HFFc6 (cell line): ENCODE data around the gene NPTX2. TPM values are rescaled to one million over a fixed set of nuclear protein-coding genes. Genes with fewer than 3 reads are reported as not detected.

ENCODE experiments used
- DNase-seq: peaks from one replicate; pipeline ENCODE4 v3.0.0-alpha.2; 2018
- H3K27ac Mint-ChIP-seq: 2 replicates; pipeline ENCODE4 v1.8.0; 2020; ENCODE audit warnings: mild to moderate bottlenecking, mixed read lengths
- H3K27me3 Mint-ChIP-seq: 2 replicates; pipeline ENCODE4 v1.8.0; 2021; ENCODE audit warnings: mild to moderate bottlenecking, moderate library complexity, mixed read lengths; ENCODE audit not compliant: insufficient read depth
- H3K36me3 Mint-ChIP-seq: 2 replicates; pipeline ENCODE4 v1.8.0; 2021; ENCODE audit warnings: low read depth, mixed read lengths
- H3K4me1 Mint-ChIP-seq: 2 replicates; pipeline ENCODE4 v1.8.0; 2020; ENCODE audit warnings: low read depth, mixed read lengths
- H3K4me3 Mint-ChIP-seq: 2 replicates; pipeline ENCODE4 v1.8.0; 2020; ENCODE audit warnings: mild to moderate bottlenecking, moderate library complexity, mixed read lengths
- H3K9me3 Mint-ChIP-seq: 2 replicates; pipeline ENCODE4 v1.8.0; 2020; ENCODE audit warnings: mild to moderate bottlenecking, mixed read lengths
- CTCF ChIP-seq: fragments of 200-600 bp; sonication (generic); IDR thresholded peaks from 2 replicates; pipeline ENCODE4 v1.5.0; 2021; ENCODE audit warnings: antibody characterized with exemption, mild to moderate bottlenecking
- long read RNA-seq: library from polyadenylated mRNA; unstranded; transcript quantifications from one replicate; pipeline ENCODE4 v2.0.0, GENCODE V29; 2019
- total RNA-seq, 6 experiments: library from RNA; stranded (reverse); fragmentation: NEBNext Ultra II Directional; extraction: Animal tissue kit (Norgen Biotek cat#: 25700); gene quantifications; 2 replicates in 1 of 6; 3 replicates in 5 of 6; pipeline ENCODE4 v1.2.3, GENCODE V29; 2021

The NPTX2 gene
- total RNA-seq = not detected
- long read RNA-seq = 0 reads

GRCh38 chr7:98617051-98617959 lies at the start of gene NPTX2:
Gene NPTX2 (plus strand): TSS chr7:98617285. CDS start chr7:98617462, 177 bp downstream.
- Mint-ChIP-seq H3K9me3 (no peaks in the 10 kb centered on the region; the same call in 1 of the 2 replicates), H3K27me3 (peaks cover 19% of the 10 kb centered on the region), H3K4me1 (no peaks in the 10 kb centered on the region), H3K27ac (no peak within 1 kb of the TSS), H3K36me3 (no peaks in the 10 kb centered on the region), H3K4me3 (no peak within 1 kb of the TSS)
- no peak for TF ChIP-seq CTCF
- DNase-seq = no peak

GRCh38 chr7:98567991-98568390 lies 49.1 kb upstream of the NPTX2 start:
- Mint-ChIP-seq H3K4me1 (peaks cover 9% of the 10 kb centered on the region), H3K4me3 (no peak overlapping the region), H3K27me3 (peaks cover 13% of the 10 kb centered on the region), H3K36me3 (no peaks in the 10 kb centered on the region), H3K9me3 (peaks cover 9% of the 10 kb centered on the region; the same call in 1 of the 2 replicates), H3K27ac (no peak overlapping the region)
- no peak for DNase-seq
- TF ChIP-seq CTCF = no peak

GRCh38 chr7:98568891-98569290 lies 48.2 kb upstream of the NPTX2 start:
- no peaks in the 10 kb centered on the region for H3K36me3 Mint-ChIP-seq
- no peak overlapping the region for H3K4me3 Mint-ChIP-seq
- H3K9me3 Mint-ChIP-seq = peaks cover 3% of the 10 kb centered on the region; the same call in 1 of the 2 replicates
- no peak for TF ChIP-seq CTCF
- peaks cover 13% of the 10 kb centered on the region for H3K27me3 Mint-ChIP-seq
- H3K4me1 Mint-ChIP-seq = peaks cover 9% of the 10 kb centered on the region
- DNase-seq = no peak
- H3K27ac Mint-ChIP-seq = no peak overlapping the region

GRCh38 chr7:98569691-98570337 lies 47.3 kb upstream of the NPTX2 start:
- H3K9me3 Mint-ChIP-seq = peaks cover 3% of the 10 kb centered on the region; the same call in 1 of the 2 replicates
- no peak overlapping the region for H3K27ac Mint-ChIP-seq
- no peaks in the 10 kb centered on the region for H3K36me3 Mint-ChIP-seq
- H3K4me3 Mint-ChIP-seq = peak overlapping the region; percentile 49
- no peak for TF ChIP-seq CTCF
- peaks cover 9% of the 10 kb centered on the region for H3K4me1 Mint-ChIP-seq
- DNase-seq = no peak
- peaks cover 13% of the 10 kb centered on the region for H3K27me3 Mint-ChIP-seq

GRCh38 chr7:98571006-98571405 lies 46.1 kb upstream of the NPTX2 start:
- no peak for TF ChIP-seq CTCF
- Mint-ChIP-seq H3K4me1 (peaks cover 9% of the 10 kb centered on the region), H3K27ac (no peak overlapping the region), H3K9me3 (peaks cover 15% of the 10 kb centered on the region), H3K27me3 (peaks cover 13% of the 10 kb centered on the region), H3K4me3 (no peak overlapping the region), H3K36me3 (peaks cover 6% of the 10 kb centered on the region; the same call in 1 of the 2 replicates)
- DNase-seq = no peak
